Activated CD8-positive, alpha-beta memory T cell treated with anti-CD3 and anti-CD28 coated beads for 36 hours (primary cell): ENCODE results near the gene ARAP2. TPM values are rescaled to one million over a fixed set of nuclear protein-coding genes. Genes with fewer than 3 reads are reported as not detected.

Source experiments
- CTCF ChIA-PET: fragments of 350-600 bp; sonication (Branson Sonifier 250); formaldehyde crosslinking; loops from one replicate; lab custom pipeline; 2021; ENCODE audit warnings: antibody characterized with exemption; lab: Charles Lee
- POLR2A ChIA-PET: fragments of 350-600 bp; sonication (Branson Sonifier 250); formaldehyde crosslinking; loops from one replicate; lab custom pipeline; 2021; ENCODE audit warnings: antibody characterized with exemption; lab: Charles Lee
- total RNA-seq, 2 experiments: library from RNA; stranded (reverse); gene quantifications; one replicate each; pipeline ENCODE4 v1.2.3, GENCODE V29; 2021

Gene ARAP2, protein sequence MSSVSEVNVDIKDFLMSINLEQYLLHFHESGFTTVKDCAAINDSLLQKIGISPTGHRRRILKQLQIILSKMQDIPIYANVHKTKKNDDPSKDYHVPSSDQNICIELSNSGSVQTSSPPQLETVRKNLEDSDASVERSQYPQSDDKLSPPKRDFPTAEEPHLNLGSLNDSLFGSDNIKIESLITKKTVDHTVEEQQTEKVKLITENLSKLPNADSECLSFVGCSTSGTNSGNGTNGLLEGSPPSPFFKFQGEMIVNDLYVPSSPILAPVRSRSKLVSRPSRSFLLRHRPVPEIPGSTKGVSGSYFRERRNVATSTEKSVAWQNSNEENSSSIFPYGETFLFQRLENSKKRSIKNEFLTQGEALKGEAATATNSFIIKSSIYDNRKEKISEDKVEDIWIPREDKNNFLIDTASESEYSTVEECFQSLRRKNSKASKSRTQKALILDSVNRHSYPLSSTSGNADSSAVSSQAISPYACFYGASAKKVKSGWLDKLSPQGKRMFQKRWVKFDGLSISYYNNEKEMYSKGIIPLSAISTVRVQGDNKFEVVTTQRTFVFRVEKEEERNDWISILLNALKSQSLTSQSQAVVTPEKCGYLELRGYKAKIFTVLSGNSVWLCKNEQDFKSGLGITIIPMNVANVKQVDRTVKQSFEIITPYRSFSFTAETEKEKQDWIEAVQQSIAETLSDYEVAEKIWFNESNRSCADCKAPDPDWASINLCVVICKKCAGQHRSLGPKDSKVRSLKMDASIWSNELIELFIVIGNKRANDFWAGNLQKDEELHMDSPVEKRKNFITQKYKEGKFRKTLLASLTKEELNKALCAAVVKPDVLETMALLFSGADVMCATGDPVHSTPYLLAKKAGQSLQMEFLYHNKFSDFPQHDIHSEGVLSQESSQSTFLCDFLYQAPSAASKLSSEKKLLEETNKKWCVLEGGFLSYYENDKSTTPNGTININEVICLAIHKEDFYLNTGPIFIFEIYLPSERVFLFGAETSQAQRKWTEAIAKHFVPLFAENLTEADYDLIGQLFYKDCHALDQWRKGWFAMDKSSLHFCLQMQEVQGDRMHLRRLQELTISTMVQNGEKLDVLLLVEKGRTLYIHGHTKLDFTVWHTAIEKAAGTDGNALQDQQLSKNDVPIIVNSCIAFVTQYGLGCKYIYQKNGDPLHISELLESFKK (N-terminal part only)
- total RNA-seq: 10 to 100 TPM; 37.3 to 42.5 TPM

DNA sequence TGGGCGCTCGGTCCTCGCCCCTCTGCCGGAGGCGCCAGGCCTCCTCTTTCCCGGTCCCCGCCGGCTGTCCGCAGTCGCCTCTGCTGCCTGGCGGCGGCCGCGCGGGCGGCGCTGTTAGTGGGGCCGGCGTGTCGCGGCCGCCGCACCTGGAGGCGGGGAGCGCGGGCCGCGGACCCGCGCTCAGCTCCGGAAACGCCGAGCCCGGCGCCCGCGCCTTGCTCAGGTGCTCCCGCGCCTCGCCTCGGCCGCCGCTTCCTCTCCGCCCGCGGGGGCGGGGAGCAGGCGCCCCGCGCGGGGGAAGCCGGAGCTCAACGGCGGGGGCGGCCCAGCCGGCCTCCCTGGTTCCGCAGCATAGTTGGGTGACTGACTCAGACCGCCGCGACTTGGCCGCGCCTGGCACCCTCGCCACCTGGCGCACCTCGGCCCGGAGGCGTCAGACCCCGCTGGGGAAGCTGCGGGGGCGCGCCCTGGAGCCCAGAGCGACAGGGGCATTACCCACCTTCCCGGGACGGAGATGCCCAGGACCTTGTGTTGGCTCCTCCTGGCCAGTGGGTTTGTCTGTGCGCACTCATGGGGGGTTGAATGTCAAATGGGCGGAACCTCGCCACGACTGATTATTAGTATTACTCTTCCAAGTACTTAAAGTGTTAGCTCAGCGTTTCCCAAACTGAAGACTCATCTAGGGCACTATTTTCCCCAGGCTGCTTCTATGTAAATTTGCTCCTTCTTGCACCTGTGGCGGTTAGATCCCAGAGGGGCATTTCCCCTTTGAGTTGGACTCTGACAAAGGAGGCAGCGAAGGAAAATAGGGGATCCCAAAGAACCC is at the start of gene ARAP2:
TSS of gene ARAP2 (minus strand) at position 258 of the 826 bp plus-strand sequence. CDS start 15,028 bp downstream, outside the sequence.
- POLR2A ChIA-PET: interaction anchor here (0.6 to 2.4 kb wide), 13 partner anchors 8 to 167 kb away, joined by 3 to 19 read pairs (median 5); partner anchors contain the start of gene DTHD1
- CTCF ChIA-PET: interaction anchor here (0.6 to 2.6 kb wide), 16 partner anchors 10 to 155 kb away, joined by 3 to 15 read pairs (median 3); no protein-coding TSS in a partner anchor

GRCh38 chr4:36292556-36293188 is 48.4 kb upstream of the ARAP2 start:
- ChIA-PET CTCF (no interaction called here), POLR2A (no interaction called here)

- POLR2A ChIA-PET: no interaction called here
- CTCF ChIA-PET: no interaction called here
Observed at GRCh38 chr4:36290641-36291040, 46.3 kb upstream of the ARAP2 start.

GRCh38 chr4:36288731-36289426 is 44.6 kb upstream of the ARAP2 start:
- POLR2A ChIA-PET: interaction anchor here (0.6 kb wide), 1 partner anchor 38 kb away, joined by 5 read pairs; no protein-coding TSS in a partner anchor
- CTCF ChIA-PET: interaction anchor here (0.9 kb wide), 1 partner anchor 52 kb away, joined by 3 read pairs; no protein-coding TSS in a partner anchor

- ChIA-PET POLR2A (interaction anchor here (0.6 to 2.7 kb wide), 6 partner anchors 17 to 62 kb away, joined by 3 to 19 read pairs (median 4); partner anchors contain the start of gene ARAP2), CTCF (interaction anchor here (0.5 to 1.6 kb wide), 4 partner anchors 28 to 47 kb away, joined by 3 to 10 read pairs (median 4); partner anchors contain the start of gene ARAP2)
Observed at GRCh38 chr4:36286481-36286871, 42.2 kb upstream of the ARAP2 start.

GRCh38 chr4:36285784-36286480 is 41.6 kb upstream of the ARAP2 start:
- CTCF ChIA-PET: interaction anchor here (0.5 to 1.6 kb wide), 4 partner anchors 29 to 47 kb away, joined by 3 to 10 read pairs (median 4); partner anchors contain the start of gene ARAP2
- POLR2A ChIA-PET: interaction anchor here (0.6 to 2.7 kb wide), 8 partner anchors 17 to 62 kb away, joined by 3 to 19 read pairs (median 4); partner anchors contain the start of gene ARAP2

DNA sequence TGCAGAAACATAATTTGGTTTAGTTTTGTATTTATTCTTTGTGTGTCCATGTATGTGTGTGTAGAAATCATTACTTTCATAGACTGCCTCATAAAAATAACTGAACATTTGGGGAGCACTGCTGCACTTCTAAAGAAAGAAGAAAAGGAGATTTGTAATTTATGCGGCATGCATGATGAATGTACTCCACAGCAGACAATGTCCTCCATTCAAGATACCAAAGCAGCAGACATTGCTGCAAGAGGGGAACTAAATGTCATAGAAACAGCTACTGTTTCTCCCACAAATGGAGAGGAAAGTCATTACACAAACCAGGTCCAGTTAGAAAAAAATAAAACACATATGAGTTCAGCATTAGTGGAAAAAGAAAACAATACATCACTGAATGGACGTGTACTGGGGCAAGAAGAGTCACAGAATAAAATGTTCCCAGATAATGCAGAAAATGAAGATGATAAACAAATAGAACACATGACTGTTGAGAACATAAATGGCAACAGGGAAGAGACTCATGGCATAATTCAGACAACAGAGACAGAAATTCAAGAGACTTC is 39.7 kb upstream of the ARAP2 start:
- POLR2A ChIA-PET: no interaction called here
- CTCF ChIA-PET: no interaction called here

DNA sequence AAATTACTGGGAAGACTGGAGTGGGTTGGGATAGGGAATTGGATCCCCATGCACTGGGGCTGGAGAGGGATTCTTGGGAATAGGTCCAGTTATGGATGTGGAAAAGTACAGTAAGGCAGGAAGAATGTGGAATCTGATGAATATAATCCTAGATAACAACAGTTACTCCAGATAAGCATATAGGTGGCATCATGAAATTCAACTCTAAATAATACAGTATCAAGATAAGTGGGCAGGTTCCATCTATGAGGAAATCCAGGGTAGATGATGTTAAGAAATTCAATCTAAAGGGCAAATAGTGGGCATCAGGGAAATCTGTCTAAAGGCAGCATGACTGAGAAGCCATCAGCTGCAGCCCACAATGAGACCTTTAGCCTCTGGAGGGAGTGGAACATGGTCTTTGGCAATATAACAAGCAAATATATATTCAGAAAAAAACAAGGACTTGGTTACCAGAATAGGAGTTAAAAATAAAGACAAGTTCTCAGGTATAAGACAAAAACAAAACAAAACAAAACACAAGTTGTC is 38.3 kb upstream of the ARAP2 start:
- CTCF ChIA-PET: interaction anchor here (0.6 to 0.7 kb wide), 2 partner anchors 39 to 1329 kb away, joined by 3 to 5 read pairs; partner anchors contain the start of gene ARAP2
- POLR2A ChIA-PET: no interaction called here

GRCh38 chr4:36281384-36282106 is 37.2 kb upstream of the ARAP2 start, which contains the start of gene DTHD1:
TSS of gene DTHD1 (plus strand) at chr4:36281616. CDS start at chr4:36281759, 143 bp downstream.
- CTCF ChIA-PET: interaction anchor here (0.6 kb wide), 1 partner anchor 1330 kb away, joined by 5 read pairs; no protein-coding TSS in a partner anchor
- POLR2A ChIA-PET: interaction anchor here (1.6 kb wide), 1 partner anchor 37 kb away, joined by 10 read pairs; the partner anchor contains the start of gene ARAP2

- POLR2A ChIA-PET: interaction anchor here (1.6 kb wide), 1 partner anchor 36 kb away, joined by 10 read pairs; the partner anchor contains the start of gene ARAP2
- CTCF ChIA-PET: interaction anchor here (0.7 to 1.5 kb wide), 2 partner anchors 9 to 26 kb away, joined by 3 to 4 read pairs; no protein-coding TSS in a partner anchor
Observed at GRCh38 chr4:36280555-36280954, 36.2 kb upstream of the ARAP2 start.

GRCh38 chr4:36278789-36279188 is 34.5 kb upstream of the ARAP2 start:
- POLR2A ChIA-PET: no interaction called here
- CTCF ChIA-PET: no interaction called here

GRCh38 chr4:36277533-36277932 is 33.2 kb upstream of the ARAP2 start:
- POLR2A ChIA-PET: interaction anchor here (1.0 kb wide), 1 partner anchor 10 kb away, joined by 3 read pairs; no protein-coding TSS in a partner anchor
- CTCF ChIA-PET: no interaction called here

GRCh38 chr4:36274158-36274557 is 29.8 kb upstream of the ARAP2 start:
- POLR2A ChIA-PET: no interaction called here

DNA sequence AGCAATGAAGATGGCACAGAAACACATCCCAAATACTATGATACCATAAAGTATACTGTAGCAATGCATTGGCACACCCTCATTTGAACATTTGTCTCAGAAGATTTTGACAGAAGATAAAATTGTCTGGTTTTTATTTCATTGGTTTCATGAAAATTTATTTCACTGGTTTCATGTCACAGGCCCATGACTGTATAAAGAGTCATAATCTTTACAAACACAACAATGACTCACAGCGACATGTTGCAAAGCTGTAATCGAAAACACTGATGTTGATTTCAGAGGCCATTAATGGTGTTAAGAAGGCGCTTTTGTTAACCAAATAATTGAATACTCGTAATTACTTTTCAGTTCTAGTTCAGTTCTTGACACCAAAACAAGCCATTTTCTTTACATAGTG is 29.0 kb upstream of the ARAP2 start:
- ChIA-PET CTCF (no interaction called here), POLR2A (no interaction called here)

More at GRCh38 chr4:36274158-36274557, 29.8 kb upstream of the ARAP2 start:
- CTCF ChIA-PET: no interaction called here
